Activated naive CD8-positive, alpha-beta T cell treated with anti-CD3 and anti-CD28 coated beads, Interleukin-2, amount 50 U/mL, for 16 hours (primary cell): ENCODE measurements around the gene KCNJ14.

Experiments used
- DNase-seq: peaks from one replicate; pipeline ENCODE4 v3.0.0-alpha.2; 2020; ENCODE audit warnings: low read depth, low spot score

KCNJ14 gene

DNA sequence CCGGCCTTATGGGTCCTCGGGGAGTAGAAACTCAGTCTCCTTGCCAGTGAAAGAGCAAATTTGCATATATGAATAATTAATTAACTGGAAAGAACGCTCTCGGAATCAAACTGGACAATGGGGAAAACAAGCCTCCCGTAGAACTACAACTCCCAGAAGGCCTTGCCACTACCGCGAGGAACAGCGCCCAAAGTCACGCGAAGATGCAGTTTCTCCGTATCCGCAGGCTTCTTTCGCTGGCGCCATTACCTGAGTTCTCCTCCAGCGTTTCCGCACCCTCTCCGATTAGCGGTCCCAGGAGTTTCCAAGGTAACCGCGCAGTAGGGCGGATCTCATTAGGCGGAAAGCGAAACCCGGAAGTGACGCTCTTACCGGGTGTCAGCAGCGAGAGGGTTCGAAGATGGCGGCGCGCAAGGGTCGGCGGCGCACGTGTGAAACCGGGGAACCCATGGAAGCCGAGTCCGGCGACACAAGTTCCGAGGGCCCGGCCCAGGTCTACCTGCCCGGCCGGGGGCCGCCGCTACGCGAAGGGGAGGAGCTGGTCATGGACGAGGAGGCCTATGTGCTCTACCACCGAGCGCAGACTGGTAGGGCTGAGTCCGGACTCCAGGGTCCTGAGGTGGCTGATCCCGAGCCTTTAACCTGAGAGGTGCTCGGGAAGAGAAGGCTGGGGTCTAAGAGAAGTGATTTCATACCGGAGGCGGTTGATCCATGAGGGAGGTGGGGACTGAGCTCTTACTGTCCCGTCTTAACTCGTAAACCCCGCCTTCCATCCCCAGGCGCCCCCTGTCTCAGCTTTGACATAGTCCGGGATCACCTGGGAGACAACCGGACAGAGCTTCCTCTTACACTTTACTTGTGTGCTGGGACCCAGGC is 9.5 kb upstream of the KCNJ14 start, which contains the start of gene GRWD1:
Gene GRWD1 (plus strand): TSS at position 378 of the 876 bp plus-strand sequence. CDS start 23 bp downstream, at position 401.
- peak; percentile 91 for DNase-seq

DNA sequence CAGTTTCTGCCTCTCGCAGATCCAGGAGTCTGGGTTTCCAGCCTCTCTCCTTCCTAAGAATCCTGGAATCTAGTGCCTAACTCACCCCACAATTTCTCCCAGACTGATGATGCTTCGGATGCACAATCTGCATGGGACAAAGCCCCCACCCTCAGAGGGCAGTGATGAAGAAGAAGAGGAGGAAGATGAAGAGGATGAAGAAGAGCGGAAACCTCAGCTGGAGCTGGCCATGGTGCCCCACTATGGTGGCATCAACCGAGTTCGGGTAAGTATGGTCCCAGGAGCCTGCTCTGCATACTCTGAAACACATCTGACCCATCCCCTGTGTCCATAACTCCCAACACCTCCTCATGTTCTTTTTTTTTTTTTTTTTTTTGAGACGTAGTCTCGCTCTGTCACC is 8.8 kb upstream of the KCNJ14 start:
- DNase-seq = no peak

DNA sequence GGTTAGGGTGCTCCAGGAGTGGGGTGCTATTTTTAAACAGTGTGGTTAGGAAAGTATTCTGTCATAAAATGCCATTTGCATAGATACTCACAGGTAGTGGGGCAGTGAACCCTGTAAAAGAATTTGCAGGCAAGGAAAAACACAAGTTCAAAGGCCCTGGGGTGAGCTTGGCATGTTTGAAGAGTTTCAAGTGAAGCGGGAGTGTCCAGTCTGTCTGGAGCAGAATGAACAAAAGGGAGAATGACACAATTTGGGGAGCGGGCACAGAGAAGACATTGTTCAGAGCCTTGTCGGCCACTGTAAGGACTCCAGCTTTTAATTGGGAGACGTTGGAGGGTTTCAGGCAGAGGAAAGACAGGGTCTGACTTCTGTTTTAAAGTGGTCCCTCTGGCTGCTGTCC is 6.8 kb upstream of the KCNJ14 start:
- no peak for DNase-seq

DNA sequence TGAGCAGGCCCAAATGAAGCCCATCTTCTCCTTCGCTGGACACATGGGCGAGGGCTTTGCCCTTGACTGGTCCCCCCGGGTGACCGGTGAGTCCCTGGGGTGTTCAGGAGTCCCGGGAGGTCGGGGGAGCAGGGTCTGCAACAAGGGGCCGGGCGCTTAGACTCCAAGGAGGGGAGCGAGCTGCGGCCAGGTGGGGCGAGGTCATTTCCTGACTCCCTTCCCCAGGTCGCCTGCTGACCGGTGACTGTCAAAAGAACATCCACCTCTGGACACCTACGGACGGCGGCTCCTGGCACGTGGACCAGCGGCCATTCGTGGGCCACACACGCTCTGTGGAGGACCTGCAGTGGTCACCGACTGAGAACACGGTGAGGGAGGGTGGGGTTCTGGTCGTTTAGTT is 4.9 kb upstream of the KCNJ14 start:
- DNase-seq = no peak

DNA sequence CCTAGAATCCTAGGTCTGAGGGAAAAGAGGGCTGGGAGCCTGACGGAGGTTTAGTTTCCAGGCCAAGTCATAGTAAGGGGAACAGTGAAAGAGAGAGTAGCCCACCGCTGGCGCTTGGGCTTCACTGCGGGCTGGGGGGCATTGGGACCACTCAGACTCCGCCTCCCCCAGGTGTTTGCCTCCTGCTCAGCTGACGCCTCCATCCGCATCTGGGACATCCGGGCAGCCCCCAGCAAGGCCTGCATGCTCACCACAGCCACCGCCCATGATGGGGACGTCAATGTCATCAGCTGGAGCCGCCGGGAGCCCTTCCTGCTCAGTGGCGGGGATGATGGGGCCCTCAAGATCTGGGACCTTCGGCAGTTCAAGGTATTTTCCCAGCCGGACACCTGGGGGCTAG is 4.5 kb upstream of the KCNJ14 start:
- no peak for DNase-seq

DNA sequence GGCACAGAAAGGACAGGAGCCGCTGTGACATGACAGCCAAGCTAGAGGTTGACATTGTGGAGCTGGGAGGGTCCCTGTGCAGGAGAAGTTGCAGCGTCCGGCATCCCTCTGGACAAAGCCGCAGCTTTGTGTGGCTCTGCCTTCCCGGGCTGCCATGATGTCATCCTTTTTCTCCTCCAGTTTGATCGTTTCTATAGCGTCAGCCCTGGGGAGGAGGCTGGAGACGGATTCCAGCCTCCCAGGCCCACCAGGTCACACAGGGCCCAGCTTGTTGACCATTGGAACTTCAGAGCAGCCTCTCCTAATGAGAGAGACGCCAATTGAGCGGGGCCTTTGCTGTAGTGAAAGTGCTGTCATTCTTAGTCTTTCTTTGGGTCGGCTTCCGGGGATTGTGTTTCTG is 3.8 kb upstream of the KCNJ14 start:
- DNase-seq = no peak

DNA sequence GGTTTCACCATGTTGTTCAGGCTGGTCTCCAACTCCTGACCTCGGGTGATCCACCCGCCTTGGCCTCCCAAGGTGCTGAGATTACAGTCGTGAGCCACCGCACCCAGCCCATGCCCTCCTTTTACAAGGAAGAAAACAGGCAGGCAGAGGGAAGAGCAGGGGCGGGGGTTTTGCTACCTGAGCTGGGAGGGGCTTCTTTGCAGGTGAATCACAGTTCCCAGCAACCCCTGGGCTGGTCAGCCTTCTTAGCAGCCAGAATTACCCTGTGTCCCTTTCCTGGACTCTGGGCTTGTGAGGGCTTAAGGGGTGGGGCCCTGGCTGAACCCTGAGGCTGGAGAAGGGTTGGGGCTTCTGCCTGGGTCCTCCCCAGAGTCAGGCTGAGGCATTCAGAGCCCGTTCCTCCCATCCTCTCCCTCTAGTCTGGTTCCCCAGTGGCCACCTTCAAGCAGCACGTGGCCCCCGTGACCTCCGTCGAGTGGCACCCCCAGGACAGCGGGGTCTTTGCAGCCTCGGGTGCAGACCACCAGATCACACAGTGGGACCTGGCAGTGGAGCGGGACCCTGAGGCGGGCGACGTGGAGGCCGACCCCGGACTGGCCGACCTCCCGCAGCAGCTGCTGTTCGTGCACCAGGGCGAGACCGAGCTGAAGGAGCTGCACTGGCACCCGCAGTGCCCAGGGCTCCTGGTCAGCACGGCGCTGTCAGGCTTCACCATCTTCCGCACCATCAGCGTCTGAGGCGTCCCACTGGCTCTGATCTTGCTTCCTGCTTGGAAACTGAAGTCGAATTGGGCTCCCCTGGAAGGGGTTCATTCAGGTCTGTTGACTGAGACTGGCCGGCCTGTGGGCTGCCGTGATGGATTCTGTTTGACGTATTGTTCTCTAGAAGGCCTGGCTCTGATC is 2.8 kb upstream of the KCNJ14 start:
- no peak for DNase-seq

DNA sequence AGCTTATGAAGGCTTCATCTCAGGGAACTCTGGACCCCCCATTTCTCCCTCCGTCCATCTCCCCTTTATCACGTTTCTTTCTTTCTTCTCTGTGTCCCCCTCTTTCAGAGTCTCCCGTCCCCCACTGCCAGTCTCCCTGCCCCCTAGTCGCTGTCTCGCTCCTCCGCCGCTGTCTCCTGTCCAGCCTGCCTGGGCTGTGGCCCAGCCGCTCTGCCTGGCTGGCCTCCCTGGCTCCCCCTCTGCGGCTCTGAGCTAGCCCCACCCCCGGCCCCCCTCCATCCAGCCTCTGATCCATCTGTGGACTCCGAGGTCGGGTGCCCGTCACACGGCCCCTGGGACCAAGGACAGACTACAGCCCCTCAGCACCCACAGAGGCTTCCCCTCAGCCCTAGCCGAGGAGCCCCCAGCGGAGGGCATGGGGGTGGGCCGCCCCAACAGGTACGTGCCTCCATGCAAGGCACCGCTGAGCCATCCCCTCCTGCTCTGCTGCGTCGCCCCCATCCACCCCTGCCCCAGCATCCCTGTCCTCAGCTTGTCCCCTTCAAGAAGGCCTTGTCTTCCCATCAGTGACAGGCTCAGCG is 1.1 kb upstream of the KCNJ14 start:
- no peak for DNase-seq

DNA sequence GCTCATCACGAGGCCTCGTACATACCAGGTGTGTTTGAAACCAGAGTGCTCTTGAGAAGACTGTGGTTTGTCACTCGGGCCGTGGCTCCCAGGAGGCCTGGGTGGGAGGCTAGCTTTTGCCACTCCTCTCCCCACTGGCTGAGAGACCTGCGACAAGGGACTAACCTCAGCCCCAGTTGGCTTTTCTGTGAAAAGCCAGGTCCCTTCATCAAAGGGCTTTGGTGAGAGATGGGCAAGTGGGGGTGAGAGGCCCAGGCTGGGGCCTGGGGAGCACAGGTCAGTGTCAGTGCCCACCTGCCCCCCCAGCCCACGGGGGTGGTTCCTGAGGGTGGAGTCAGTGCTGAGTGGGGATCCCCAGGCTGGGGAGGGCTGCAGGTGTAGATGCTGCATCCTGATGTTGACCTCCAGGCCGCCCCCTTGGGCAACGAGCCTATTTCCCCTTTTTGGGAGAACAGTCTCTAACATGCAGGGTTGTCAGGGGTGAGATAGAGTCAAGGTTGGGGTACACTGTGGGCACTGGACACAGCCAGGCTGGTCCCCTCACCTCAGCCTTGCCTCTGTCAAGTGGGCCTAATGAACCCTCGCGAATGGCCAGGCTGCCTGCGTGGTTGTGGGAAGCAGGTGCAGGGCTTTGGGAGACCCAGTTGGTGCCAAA is 661 bp downstream of the KCNJ14 start:
- no peak for DNase-seq

DNA sequence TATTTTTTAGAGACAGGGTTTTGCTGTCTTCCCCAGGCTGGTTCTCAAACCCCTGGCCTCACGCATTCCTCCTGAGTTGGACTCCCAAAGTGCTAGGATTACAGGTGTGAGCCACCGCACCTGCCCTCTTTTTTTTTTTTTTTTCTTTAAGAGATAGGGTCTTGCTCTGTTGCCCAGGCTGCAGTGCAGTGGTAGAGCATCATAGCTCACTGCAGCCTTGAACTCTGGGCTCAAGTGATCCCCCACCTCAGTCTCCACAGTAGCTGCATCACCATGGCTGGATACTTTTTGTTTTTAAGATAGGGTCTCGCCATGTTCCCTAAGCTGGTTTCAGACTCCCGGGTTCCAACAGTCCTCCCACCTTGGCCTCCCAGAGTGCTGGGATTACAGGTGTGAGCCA is 1.5 kb downstream of the KCNJ14 start:
- no peak for DNase-seq

DNA sequence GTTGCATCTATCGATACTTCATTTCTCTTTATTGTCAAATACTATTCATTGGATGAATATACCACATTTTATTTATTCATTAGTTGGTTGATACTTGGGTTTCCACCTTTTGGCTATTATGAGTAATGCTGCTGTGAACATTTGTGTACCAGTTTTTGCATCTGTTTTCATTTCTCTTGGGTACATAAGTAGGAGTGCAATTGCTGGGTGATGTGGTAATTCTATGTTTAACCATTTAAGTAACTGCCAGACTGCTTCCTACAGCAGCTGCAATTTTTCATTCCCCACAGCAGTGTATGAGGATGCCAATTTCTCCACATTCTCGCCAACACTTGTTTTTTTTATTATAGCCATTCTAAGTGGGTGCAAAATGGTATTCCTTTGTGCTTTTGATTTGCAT is 2.6 kb downstream of the KCNJ14 start:
- no peak for DNase-seq

DNA sequence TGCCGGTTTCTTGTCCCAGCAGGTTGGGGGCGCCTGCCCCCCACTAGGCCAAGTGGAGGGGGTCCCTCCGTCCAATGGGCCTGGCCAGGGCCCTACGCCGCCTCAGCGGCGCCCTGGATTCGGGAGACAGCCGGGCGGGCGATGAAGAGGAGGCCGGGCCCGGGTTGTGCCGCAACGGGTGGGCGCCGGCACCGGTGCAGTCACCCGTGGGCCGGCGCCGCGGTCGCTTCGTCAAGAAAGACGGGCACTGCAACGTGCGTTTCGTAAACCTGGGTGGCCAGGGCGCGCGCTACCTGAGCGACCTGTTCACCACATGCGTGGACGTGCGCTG is 6.2 kb downstream of the KCNJ14 start:
- no peak for DNase-seq

DNA sequence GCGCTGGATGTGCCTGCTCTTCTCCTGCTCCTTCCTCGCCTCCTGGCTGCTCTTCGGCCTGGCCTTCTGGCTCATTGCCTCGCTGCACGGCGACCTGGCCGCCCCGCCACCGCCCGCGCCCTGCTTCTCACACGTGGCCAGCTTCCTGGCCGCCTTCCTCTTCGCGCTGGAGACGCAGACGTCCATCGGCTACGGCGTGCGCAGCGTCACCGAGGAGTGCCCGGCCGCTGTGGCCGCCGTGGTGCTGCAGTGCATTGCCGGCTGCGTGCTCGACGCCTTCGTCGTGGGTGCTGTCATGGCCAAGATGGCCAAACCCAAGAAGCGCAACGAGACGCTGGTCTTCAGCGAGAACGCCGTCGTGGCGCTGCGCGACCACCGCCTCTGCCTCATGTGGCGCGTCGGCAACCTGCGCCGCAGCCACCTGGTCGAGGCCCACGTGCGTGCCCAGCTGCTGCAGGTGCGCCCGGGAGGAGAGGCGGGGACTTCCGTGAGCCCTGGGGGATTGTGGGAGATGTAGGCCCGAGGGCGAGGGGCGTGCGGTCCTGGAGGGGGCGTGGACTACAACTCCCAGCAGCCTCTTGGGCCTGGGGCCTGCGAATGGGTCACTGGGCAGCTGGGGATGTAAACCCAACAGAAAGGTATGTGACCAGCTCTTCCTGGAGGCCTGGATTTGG is 6.7 kb downstream of the KCNJ14 start:
- DNase-seq = no peak

DNA sequence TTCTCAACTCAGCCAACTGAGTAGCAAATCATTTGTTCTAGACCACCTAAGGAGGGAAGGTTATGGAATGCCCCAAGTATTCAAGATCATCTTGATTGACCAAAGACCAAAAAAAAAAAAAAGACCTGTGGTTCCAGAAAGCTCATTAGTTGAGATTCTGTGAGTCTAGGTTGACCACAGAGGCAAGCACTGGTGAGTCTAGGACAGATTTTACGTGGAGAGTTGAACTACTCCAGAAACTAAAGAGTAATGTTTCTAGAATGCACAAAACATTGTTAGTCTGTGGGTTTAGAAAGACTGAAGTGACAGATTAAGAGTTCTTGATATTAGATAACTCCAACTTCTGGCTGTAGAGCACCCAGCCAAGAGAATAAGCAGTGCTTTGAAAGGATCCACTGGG is 9.8 kb downstream of the KCNJ14 start:
- no peak for DNase-seq

DNA sequence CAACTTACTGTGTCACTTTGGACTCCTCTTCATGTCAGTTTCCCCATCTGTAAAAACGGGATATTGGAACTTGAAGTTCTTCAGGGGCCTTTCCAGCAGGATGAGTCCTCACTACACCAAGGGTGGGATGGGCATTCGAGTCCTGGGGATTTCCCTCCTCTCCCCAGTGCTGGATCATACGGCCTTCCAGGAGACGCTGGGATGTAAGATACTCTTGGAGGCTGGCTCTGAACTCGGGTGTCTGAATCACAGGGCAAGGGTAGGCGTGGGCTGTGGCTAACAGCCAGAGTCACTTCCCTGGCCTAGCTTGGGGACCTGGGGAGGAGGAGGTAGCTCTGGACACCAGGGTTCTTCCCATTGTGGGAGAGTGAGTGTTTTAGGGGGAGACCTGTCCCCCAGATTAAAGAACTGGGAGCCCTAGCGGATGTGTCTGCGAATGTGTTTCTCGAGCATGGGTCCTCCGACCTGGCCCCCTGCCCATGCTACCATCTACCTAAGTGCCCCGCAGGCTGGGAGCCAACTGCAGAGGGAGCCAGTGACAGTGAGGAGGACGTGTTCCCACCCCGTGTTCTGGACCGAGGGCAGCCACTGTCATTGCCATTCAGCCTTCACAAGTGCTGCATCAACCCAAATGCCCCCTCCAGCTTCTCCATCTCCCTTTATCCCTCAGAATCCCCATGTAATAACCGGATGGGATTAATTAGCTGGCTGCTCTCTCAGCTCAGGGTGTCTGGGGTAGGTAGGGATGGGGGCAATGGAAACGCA is 11.4 kb downstream of the KCNJ14 start:
- DNase-seq = no peak

DNA sequence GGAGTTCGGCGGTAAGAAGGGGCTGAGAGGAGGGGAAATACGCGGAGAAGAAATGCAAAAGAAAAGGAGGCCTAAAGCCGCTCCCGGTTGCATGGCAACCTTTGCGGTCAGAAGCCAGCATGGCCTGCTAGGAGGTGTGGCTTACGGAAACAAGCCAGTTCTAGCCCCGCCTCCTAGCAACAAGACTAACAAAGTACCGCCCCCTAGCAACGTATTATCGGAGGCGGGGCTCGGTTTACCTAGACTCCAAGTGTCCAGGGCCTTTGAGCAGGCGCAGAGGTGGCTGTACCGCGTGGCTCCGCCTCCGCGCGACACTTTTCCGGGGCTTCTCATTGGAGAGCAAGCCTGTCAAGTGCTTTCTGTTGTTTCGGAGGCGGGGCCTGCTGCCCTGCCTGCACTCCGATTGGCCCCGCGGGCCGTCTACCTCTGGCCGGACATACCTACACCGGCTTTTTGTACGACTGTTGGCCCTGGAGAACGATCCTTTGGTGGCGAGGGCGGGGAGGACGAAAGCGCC is 13.5 kb downstream of the KCNJ14 start:
- DNase-seq = peak; percentile 98

DNA sequence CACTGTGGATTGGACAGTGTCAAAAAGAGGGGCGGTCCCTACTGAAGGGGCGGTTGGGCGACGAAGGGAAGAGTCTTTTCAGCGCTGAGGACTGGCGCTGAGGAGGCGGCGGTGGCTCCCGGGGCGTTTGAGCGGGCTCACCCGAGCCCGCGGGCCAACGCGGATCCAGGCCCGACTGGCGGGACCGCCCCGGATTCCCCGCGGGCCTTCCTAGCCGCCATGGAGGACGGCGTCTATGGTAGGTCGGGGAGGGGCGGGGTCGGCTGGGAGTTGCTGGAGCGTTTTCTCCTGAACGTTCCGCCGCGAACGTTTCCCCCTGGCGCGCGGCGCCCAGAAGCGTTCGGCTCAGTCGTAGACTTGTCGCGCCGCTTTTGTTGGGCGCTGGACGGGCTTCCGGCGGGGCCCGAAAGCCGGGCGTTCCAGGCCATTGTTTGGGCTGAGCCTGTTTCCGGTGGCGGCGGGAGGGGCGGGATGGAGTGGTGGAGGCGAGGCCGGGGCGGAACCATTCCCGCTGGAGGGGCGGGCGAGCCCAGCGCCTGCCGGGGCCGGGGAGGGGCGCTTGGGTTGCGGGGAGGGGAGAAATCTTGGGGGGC is 14.0 kb downstream of the KCNJ14 start, which contains the start of gene CYTH2:
Gene CYTH2 (plus strand): TSS at position 81 of the 593 bp plus-strand sequence. CDS start 139 bp downstream, at position 220.
- DNase-seq = peak; percentile 29

DNA sequence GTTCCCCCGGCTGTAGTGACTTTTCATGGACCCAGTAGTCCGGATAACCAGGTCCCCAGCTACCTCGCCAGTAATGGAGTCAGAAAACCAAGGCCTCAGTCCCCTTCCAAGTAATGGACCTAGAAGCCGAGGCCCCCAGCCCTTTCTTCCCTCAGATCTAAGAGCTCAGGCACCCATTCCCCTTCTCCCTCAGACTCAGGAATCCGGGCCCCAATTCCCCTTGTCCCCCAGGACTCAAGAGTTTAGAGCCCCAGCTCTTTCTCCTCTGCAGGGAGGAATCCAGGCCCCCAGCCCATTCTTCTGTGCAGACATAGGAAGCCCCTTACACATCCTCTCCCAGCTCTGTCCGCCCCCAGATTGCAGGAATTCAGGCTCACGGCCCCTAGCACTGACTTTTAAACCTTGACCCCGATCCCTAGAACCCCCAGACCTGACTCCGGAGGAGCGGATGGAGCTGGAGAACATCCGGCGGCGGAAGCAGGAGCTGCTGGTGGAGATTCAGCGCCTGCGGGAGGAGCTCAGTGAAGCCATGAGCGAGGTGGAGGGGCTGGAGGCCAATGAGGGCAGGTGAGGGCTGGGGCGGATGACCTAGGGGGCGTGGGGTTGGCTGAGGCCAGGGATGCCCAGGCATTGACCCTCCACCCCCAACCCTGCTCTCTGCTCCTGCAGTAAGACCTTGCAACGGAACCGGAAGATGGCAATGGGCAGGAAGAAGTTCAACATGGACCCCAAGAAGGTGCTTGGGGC is 14.7 kb downstream of the KCNJ14 start:
- no peak for DNase-seq

DNA sequence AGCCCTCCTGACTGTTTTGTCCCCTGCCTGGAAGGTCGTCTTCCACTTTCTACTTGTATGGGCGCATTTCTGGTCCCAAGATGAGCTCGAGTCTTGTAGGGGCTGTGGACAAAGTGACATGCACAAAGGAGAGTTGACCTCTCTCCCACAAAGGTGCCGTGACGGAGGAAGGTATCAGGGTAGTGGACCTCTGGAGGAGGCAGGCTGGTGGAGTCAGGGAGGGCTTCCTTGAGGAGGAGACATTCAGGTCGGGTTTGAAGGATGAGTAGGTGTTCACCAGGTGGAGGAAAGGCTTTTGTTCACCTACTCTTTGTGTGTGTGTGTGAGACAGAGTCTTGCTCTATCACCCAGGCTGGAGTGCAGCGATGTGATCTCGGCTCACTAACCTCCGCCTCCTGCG is 15.5 kb downstream of the KCNJ14 start:
- DNase-seq = no peak
